ENCODE data around the gene HSF5. TPM values are rescaled to one million over a fixed set of nuclear protein-coding genes. Genes with fewer than 3 reads are reported as not detected.

Gene HSF5
- total and polyA plus RNA-seq, 2 of the 4 experiments (the other 2 are of a cell fraction), result not detected

DNA sequence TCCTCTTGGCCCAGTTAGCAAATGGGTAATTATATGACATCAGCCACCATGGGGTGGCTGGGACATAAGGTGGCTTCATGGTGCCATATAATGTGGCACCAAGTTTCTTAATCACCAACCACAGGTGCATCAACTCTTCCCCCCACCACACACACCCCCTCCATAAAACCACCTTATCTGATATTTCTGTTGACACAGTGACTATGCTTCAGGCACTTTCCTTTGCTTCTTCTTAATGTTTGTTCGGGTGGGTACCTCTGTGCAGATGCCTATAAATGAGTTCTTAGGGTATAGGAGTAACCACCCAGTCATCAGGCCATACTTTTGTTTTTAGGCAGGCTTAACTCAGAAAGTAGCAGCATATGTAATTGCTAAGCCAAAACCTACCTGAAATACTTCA lies 100.4 kb downstream of the HSF5 start:
- DNase-seq (no peak), ATAC-seq (ENCODE audit: low read depth) (no peak)

More for the DNA sequence above, 100.4 kb downstream of the HSF5 start:
- TF ChIP-seq MAZ (IDR thresholded peaks at IDR 0.05; ENCODE audit: borderline replicate concordance, low read depth, low read length) (no peak), CEBPB (IDR thresholded peaks at IDR 0.05; ENCODE audit: low read depth, low read length) (no peak), MXI1 (IDR thresholded peaks at IDR 0.05; ENCODE audit: borderline replicate concordance, low read depth, low read length) (no peak), BHLHE40 (IDR thresholded peaks at IDR 0.05; ENCODE audit: low read depth, low read length) (no peak), CHD1 (IDR thresholded peaks at IDR 0.05; ENCODE audit: low read depth, low read length) (no peak), POLR2A (IDR thresholded peaks at IDR 0.05; ENCODE audit: low read depth, low read length) (no peak), FOS (IDR thresholded peaks at IDR 0.05; ENCODE audit: low read depth, low read length) (no peak), SMC3 (IDR thresholded peaks at IDR 0.05; ENCODE audit: low read depth, low read length) (no peak), RAD21 (IDR thresholded peaks at IDR 0.05; ENCODE audit: low read length) (no peak), RCOR1 (IDR thresholded peaks at IDR 0.05; ENCODE audit: insufficient replicate concordance, low read length) (no peak), NFE2L2 (IDR thresholded peaks at IDR 0.05; ENCODE audit: low read depth, low read length) (no peak), MAFK (IDR thresholded peaks at IDR 0.05; ENCODE audit: low read depth, low read length) (no peak), RFX5 (IDR thresholded peaks at IDR 0.05; ENCODE audit: low read depth, low read length) (no peak)
- TF ChIP-seq, protein P1, sequence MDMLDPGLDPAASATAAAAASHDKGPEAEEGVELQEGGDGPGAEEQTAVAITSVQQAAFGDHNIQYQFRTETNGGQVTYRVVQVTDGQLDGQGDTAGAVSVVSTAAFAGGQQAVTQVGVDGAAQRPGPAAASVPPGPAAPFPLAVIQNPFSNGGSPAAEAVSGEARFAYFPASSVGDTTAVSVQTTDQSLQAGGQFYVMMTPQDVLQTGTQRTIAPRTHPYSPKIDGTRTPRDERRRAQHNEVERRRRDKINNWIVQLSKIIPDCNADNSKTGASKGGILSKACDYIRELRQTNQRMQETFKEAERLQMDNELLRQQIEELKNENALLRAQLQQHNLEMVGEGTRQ (IDR thresholded peaks at IDR 0.05; ENCODE audit: low read depth, low read length), result no peak
- TF ChIP-seq, protein P2, sequence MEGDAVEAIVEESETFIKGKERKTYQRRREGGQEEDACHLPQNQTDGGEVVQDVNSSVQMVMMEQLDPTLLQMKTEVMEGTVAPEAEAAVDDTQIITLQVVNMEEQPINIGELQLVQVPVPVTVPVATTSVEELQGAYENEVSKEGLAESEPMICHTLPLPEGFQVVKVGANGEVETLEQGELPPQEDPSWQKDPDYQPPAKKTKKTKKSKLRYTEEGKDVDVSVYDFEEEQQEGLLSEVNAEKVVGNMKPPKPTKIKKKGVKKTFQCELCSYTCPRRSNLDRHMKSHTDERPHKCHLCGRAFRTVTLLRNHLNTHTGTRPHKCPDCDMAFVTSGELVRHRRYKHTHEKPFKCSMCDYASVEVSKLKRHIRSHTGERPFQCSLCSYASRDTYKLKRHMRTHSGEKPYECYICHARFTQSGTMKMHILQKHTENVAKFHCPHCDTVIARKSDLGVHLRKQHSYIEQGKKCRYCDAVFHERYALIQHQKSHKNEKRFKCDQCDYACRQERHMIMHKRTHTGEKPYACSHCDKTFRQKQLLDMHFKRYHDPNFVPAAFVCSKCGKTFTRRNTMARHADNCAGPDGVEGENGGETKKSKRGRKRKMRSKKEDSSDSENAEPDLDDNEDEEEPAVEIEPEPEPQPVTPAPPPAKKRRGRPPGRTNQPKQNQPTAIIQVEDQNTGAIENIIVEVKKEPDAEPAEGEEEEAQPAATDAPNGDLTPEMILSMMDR (conservative IDR thresholded peaks at IDR 0.05; ENCODE audit: low read depth, low read length), result no peak
- H2BK5ac ChIP-seq (ENCODE audit: low read depth, low read length, poor library complexity, severe bottlenecking), result no peak overlapping the region
- H3K79me1 ChIP-seq (ENCODE audit: low read depth in 1 of 2, low read length in 2 of 2), result no peaks in the 10 kb centered on the region
- H2AK5ac ChIP-seq (ENCODE audit: low read depth, low read length), result no peak overlapping the region
- H4K8ac ChIP-seq (ENCODE audit: low read depth in 2 of 2, low read length in 2 of 2), result no peak overlapping the region
- ChIA-PET CTCF (no interaction called here), POLR2A (ENCODE audit: unreplicated experiment) (no interaction called here)
- no peak overlapping the region for H3K56ac ChIP-seq (ENCODE audit: extremely low read depth, insufficient read depth, low read length)
- H3K27ac ChIP-seq (ENCODE audit: insufficient read depth, low read length), result no peak overlapping the region
- no peak overlapping the region for H3K9ac ChIP-seq (ENCODE audit: low read depth, low read length)
- H3K14ac ChIP-seq (replicated peaks; ENCODE audit: low read depth, low read length), result no peak overlapping the region
- no peak overlapping the region for H2AK9ac ChIP-seq (replicated peaks; ENCODE audit: low read depth, low read length, poor library complexity)
- H4K91ac ChIP-seq (ENCODE audit: insufficient read depth, low read depth, low read length), result no peak overlapping the region
- no peak overlapping the region for H3K4me2 ChIP-seq (ENCODE audit: low read depth, low read length)
- no peak overlapping the region for H3K23ac ChIP-seq (ENCODE audit: low read depth, low read length)
- H3K27me3 ChIP-seq (ENCODE audit: control insufficient read depth, insufficient read depth, low read length), result peaks cover 13% of the 10 kb centered on the region
- no CpG with 5 or more reads among the region's 1 CpG for WGBS, 2 experiments (ENCODE audit: extremely low coverage in 2 of 2, insufficient read length in 1 of 2)
- no peak overlapping the region for H2BK120ac ChIP-seq (ENCODE audit: low read depth, low read length)
- no peaks in the 10 kb centered on the region for H3K36me3 ChIP-seq (ENCODE audit: control insufficient read depth, insufficient read depth, low read length)
- H3K4ac ChIP-seq (ENCODE audit: low read depth, low read length), result no peak overlapping the region
- H4K5ac ChIP-seq (ENCODE audit: low read depth, low read length), result no peak overlapping the region
- in situ Hi-C loops (cut with MboI; ENCODE audit: low sequenced_read_pairs), result no loop called here
- no peak overlapping the region for H3K18ac ChIP-seq (ENCODE audit: low read depth, low read length)
- no TSS peak for BruUV-seq (replicated peaks)
- no peaks in the 10 kb centered on the region for H4K20me1 ChIP-seq (ENCODE audit: insufficient read depth, low read length)
- H2BK20ac ChIP-seq (ENCODE audit: low read depth, low read length), result no peak overlapping the region
- no peak overlapping the region for H2AFZ ChIP-seq (replicated peaks; ENCODE audit: low read length, poor library complexity)
- no peak overlapping the region for H3K4me3 ChIP-seq (ENCODE audit: insufficient read depth, low read depth, low read length)
- intact Hi-C loops (cut with micrococcal nuclease), result no loop called here
- no peaks in the 10 kb centered on the region for H3K9me3 ChIP-seq (ENCODE audit: control insufficient read depth, insufficient read depth, low read length)
- no peaks in the 10 kb centered on the region for H3K4me1 ChIP-seq (ENCODE audit: control insufficient read depth, insufficient read depth, low read length)
- dilution Hi-C loops (cut with HindIII; ENCODE audit: low sequenced_read_pairs, unreplicated experiment), result no loop called here
- H3K9me1 ChIP-seq (ENCODE audit: insufficient read depth, low read length), result no peaks in the 10 kb centered on the region
- H2BK15ac ChIP-seq (ENCODE audit: low read depth, low read length), result no peak overlapping the region

Measured in IMR-90 (cell line).